ENCODE data around the gene APMAP. TPM values are rescaled to one million over a fixed set of nuclear protein-coding genes. Genes with fewer than 3 reads are reported as not detected.

Gene APMAP
- total and polyA plus RNA-seq, 10 of the 15 experiments (the other 5 are each of a cell fraction or from before 2014, with no cell fraction given) = 12.1 to 60.2 (median 32.7) TPM

DNA sequence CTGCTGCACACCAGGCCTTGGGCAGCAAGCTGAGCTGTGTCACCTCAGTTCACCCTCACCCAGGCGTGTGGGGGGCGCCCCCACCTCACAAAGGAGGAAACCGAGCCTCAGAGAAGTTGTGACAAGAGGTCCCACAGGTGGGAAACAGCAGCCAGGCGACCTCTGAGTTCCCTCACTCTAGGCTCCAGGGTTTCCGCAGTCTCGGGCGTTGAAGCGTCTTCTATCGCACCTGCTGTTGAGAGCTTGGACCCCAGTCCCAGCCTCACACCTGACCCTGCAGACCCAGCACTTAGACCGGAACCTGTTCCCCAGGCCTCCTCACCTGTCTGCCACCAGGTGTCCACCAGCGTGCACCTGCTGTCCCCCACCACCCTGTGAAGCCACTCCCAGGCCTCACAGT lies 22.3 kb upstream of the APMAP start:
- BruUV-seq (replicated peaks) = no TSS peak
- CTCF ChIA-PET = interaction anchor here (0.6 kb wide), 1 partner anchor 99 kb away, joined by 3 read pairs; no protein-coding TSS in a partner anchor
- POLR2A ChIA-PET = no interaction called here
- Histone ChIP-seq H3K4me2 (ENCODE audit: control insufficient read depth, insufficient read depth) (no peak overlapping the region), H3K9me3 (replicated peaks; ENCODE audit: control insufficient read depth, insufficient read depth, low read length) (no peaks in the 10 kb centered on the region), H3K9ac (ENCODE audit: control insufficient read depth, insufficient read depth, low read length) (no peak overlapping the region), H3K4me1 (ENCODE audit: control insufficient read depth, insufficient read depth, low read length) (no peaks in the 10 kb centered on the region; the same call in 1 of the 2 replicates), H3K79me2 (ENCODE audit: control insufficient read depth, insufficient read depth, low read length) (no peaks in the 10 kb centered on the region), H4K20me1 (ENCODE audit: control insufficient read depth, insufficient read depth) (no peaks in the 10 kb centered on the region), H3K36me3 (ENCODE audit: control insufficient read depth in 2 of 2, insufficient read depth in 2 of 2, low read length in 1 of 2) (peaks cover 13 to 14% of the 10 kb centered on the region in 2 experiments; a peak in 3 of 4 replicates), H3K27me3 (replicated peaks in 1 of 2; ENCODE audit: control insufficient read depth in 2 of 2, insufficient read depth in 2 of 2, low read length in 1 of 2) (no peaks in the 10 kb centered on the region), H3K27ac (ENCODE audit: control insufficient read depth, insufficient read depth) (no peak overlapping the region), H2AFZ (ENCODE audit: control insufficient read depth, low read depth, low read length) (no peak overlapping the region), H3K4me3 (no peak overlapping the region)
- 89% methylated on average over 11 of the region's 11 CpGs for WGBS (ENCODE audit: insufficient coverage, insufficient replicate concordance, low lambda C conversion rate, missing lambda C conversion rate)
- RAD21 ChIA-PET (ENCODE audit: unreplicated experiment) = no interaction called here
- in situ Hi-C loops (cut with MboI) (no loop called here), intact Hi-C loops (cut with micrococcal nuclease; ENCODE audit: unreplicated experiment) (no loop called here)
- no peak for FAIRE-seq
- no peak for ATAC-seq
- DNase-seq (ENCODE audit: low read depth, low spot score) = no peak
- SMC1A ChIA-PET (ENCODE audit: uncharacterized antibody, unreplicated experiment) = interaction anchor here (0.9 kb wide), 1 partner anchor 51 kb away, joined by 3 read pairs; no protein-coding TSS in a partner anchor
- TF ChIP-seq MYB (IDR thresholded peaks at IDR 0.05; ENCODE audit: borderline replicate concordance, low read depth, low read length) = no peak
- TF ChIP-seq NKRF (conservative IDR thresholded peaks at IDR 0.05) = no peak

DNA sequence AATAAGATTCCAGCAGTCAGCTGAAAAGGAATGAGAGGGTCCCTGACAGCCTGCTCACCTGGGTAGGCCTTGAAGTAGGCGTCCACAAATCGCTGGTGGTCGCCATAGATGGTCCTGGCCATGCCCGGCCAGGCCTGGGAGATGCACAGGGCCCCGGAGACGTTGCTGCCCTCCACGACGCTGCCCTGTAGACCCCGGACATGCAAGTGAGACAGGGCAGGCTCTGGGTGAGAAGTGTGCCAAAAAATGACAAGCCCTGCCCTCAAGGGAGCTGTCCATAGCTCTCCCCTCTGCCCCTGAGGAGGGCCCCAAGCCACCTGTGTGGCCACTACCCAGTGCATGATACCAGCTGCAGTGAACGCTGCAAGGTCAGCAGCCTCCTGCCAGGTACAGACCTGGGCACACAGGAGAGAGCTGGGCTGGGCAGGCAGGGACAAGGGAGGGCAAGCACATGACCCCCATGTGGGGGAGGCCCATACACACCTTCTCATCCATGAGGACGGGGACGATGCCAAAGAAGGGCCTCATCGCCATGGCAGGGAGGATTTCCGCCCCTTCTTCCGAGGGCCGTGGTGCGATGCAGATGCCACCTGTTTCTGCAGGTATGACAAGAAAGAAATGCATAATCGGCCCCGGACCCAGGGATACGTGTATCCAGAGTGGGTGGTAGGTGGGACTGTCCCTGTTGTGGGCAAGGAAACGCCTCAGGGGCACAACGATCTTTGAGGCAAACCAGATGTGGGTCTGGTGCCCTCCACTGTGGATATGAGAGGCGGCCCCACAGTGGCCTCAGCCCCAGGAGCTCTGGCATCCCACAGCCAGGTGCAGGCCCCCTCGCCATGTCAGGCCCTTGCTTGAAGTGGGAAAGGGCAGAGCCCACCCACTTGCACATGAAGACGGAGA lies 21.2 kb upstream of the APMAP start:
- Histone ChIP-seq H3K4me1 (ENCODE audit: control insufficient read depth, insufficient read depth, low read length) (no peaks in the 10 kb centered on the region; the same call in 1 of the 2 replicates), H3K4me3 (no peak overlapping the region), H4K20me1 (ENCODE audit: control insufficient read depth, insufficient read depth) (no peaks in the 10 kb centered on the region), H3K27ac (ENCODE audit: control insufficient read depth, insufficient read depth) (no peak overlapping the region), H3K27me3 (replicated peaks in 1 of 2; ENCODE audit: control insufficient read depth in 2 of 2, insufficient read depth in 2 of 2, low read length in 1 of 2) (no peaks in the 10 kb centered on the region), H3K9ac (ENCODE audit: control insufficient read depth, insufficient read depth, low read length) (no peak overlapping the region), H3K36me3 (ENCODE audit: control insufficient read depth in 2 of 2, insufficient read depth in 2 of 2, low read length in 1 of 2) (peaks cover 6 to 15% of the 10 kb centered on the region in 2 experiments; a peak in 3 of 4 replicates), H2AFZ (ENCODE audit: control insufficient read depth, low read depth, low read length) (no peak overlapping the region), H3K79me2 (ENCODE audit: control insufficient read depth, insufficient read depth, low read length) (no peaks in the 10 kb centered on the region), H3K4me2 (ENCODE audit: control insufficient read depth, insufficient read depth) (no peak overlapping the region), H3K9me3 (replicated peaks; ENCODE audit: control insufficient read depth, insufficient read depth, low read length) (no peaks in the 10 kb centered on the region)
- no TSS peak for BruUV-seq (replicated peaks)
- no peak for TF ChIP-seq FOXM1 (IDR thresholded peaks at IDR 0.05; ENCODE audit: low read depth, low read length)
- TF ChIP-seq ZZZ3 (IDR thresholded peaks at IDR 0.05; ENCODE audit: control insufficient read depth, insufficient read length, low read depth) = no peak
- TF ChIP-seq CHD4 (IDR thresholded peaks at IDR 0.05) = no peak
- no peak for TF ChIP-seq ZNF217 (IDR thresholded peaks at IDR 0.05)
- TF ChIP-seq, protein P1, sequence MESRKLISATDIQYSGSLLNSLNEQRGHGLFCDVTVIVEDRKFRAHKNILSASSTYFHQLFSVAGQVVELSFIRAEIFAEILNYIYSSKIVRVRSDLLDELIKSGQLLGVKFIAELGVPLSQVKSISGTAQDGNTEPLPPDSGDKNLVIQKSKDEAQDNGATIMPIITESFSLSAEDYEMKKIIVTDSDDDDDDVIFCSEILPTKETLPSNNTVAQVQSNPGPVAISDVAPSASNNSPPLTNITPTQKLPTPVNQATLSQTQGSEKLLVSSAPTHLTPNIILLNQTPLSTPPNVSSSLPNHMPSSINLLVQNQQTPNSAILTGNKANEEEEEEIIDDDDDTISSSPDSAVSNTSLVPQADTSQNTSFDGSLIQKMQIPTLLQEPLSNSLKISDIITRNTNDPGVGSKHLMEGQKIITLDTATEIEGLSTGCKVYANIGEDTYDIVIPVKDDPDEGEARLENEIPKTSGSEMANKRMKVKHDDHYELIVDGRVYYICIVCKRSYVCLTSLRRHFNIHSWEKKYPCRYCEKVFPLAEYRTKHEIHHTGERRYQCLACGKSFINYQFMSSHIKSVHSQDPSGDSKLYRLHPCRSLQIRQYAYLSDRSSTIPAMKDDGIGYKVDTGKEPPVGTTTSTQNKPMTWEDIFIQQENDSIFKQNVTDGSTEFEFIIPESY (IDR thresholded peaks at IDR 0.05) = no peak
- RAD21 ChIA-PET (ENCODE audit: unreplicated experiment) = no interaction called here
- POLR2A ChIA-PET = no interaction called here
- CTCF ChIA-PET = no interaction called here
- WGBS (ENCODE audit: insufficient coverage, insufficient replicate concordance, low lambda C conversion rate, missing lambda C conversion rate) = 91% methylated on average over 25 of the region's 25 CpGs
- SMC1A ChIA-PET (ENCODE audit: uncharacterized antibody, unreplicated experiment) = no interaction called here
- no peak for DNase-seq (ENCODE audit: low read depth, low spot score)
- no peak for FAIRE-seq
- intact Hi-C loops (cut with micrococcal nuclease; ENCODE audit: unreplicated experiment) = no loop called here
- no peak for ATAC-seq
- in situ Hi-C loops (cut with MboI) = no loop called here
